Measurements from ENCODE around the gene FKBP3. TPM values are rescaled to one million over a fixed set of nuclear protein-coding genes. Genes with fewer than 3 reads are reported as not detected.
A peak's percentile ranks its signal among the peaks of the same experiment; 100 is the strongest.
"Not testable (repeated sequence)": the region's sequence is repeated elsewhere in the genome, so short reads cannot be mapped to it uniquely, and the experiment has no call there.

The FKBP3 gene
- total RNA-seq, 1 experiment from 2014 or later, result 53.5 TPM

DNA sequence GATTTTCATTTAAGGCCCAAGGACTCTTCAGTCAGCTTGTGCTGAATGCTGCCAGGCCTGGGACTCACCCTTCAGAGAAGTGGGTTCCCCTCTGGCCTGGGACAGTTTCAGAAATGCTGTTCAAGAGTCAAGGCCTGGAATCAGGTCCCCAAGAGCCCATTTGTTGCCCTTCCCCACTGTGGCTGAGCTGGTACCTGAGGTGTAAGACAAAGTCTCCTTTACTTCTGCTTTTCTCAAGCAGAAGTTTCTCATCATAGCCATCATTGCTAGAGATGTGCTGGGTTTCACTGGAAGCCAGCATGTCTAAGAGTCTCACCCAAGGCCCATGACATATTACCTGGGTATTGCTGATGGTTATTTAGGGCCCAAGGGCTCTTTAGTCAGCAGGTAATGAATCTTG is 10.4 kb upstream of the FKBP3 start:
- Histone ChIP-seq H3F3A (ENCODE audit: insufficient read depth, low read depth) (no peaks in the 10 kb centered on the region), H3K4me2 (no peak overlapping the region), H3K9me2 (ENCODE audit: insufficient read depth) (no peaks in the 10 kb centered on the region), H2AFZ (no peak overlapping the region), H3K9me3 (ENCODE audit: insufficient read depth, low read depth) (no peaks in the 10 kb centered on the region), H3K36me3 (ENCODE audit: low read depth) (no peaks in the 10 kb centered on the region), H3K79me2 (ENCODE audit: low read depth) (peaks cover 27% of the 10 kb centered on the region), H3K4me3 (no peak overlapping the region), H3K27ac (no peak overlapping the region), H4K20me1 (ENCODE audit: insufficient read depth) (no peaks in the 10 kb centered on the region), H3K4me1 (replicated peaks; ENCODE audit: insufficient read depth) (no peaks in the 10 kb centered on the region), H3K27me3 (ENCODE audit: insufficient read depth, low read depth) (no peaks in the 10 kb centered on the region)
- TF ChIP-seq, protein P1, sequence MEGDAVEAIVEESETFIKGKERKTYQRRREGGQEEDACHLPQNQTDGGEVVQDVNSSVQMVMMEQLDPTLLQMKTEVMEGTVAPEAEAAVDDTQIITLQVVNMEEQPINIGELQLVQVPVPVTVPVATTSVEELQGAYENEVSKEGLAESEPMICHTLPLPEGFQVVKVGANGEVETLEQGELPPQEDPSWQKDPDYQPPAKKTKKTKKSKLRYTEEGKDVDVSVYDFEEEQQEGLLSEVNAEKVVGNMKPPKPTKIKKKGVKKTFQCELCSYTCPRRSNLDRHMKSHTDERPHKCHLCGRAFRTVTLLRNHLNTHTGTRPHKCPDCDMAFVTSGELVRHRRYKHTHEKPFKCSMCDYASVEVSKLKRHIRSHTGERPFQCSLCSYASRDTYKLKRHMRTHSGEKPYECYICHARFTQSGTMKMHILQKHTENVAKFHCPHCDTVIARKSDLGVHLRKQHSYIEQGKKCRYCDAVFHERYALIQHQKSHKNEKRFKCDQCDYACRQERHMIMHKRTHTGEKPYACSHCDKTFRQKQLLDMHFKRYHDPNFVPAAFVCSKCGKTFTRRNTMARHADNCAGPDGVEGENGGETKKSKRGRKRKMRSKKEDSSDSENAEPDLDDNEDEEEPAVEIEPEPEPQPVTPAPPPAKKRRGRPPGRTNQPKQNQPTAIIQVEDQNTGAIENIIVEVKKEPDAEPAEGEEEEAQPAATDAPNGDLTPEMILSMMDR (conservative IDR thresholded peaks at IDR 0.05), result no peak
- no peak for TF ChIP-seq EZH2 (IDR thresholded peaks at IDR 0.05; ENCODE audit: low read depth)
- no peak for DNase-seq
- intact Hi-C loops (cut with micrococcal nuclease; ENCODE audit: unreplicated experiment), result no loop called here
- CTCF ChIA-PET, result no interaction called here
- POLR2A ChIA-PET (ENCODE audit: unreplicated experiment), result no interaction called here
- no TSS peak for BruUV-seq (replicated peaks)

DNA sequence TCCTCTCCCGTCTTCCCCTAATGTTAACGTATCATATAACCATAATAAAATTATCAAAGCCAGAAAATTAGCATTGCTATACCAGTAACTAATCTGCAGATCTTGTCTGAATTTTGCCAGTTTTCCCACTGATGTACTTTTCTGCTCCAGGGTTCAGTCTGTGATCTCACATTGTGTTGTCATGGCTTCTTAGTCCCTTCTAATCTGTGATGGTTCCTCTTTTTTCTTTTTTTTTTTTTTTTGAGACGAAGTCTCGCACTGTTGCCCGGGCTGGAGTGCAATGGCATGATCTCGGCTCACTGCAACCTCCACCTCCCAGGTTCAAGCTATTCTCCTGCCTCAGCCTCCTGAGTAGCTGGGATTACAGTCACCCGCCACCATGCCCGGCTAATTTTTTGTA is 7.8 kb upstream of the FKBP3 start:
- peaks cover 17% of the 10 kb centered on the region for H3K4me1 ChIP-seq (replicated peaks; ENCODE audit: insufficient read depth)
- H3K27ac ChIP-seq; intact Hi-C loops (cut with micrococcal nuclease; ENCODE audit: unreplicated experiment); H3F3A ChIP-seq (ENCODE audit: insufficient read depth, low read depth); H3K4me3 ChIP-seq; H3K36me3 ChIP-seq (ENCODE audit: low read depth); H2AFZ ChIP-seq; BruUV-seq (replicated peaks); POLR2A ChIA-PET (ENCODE audit: unreplicated experiment); H4K20me1 ChIP-seq (ENCODE audit: insufficient read depth); H3K27me3 ChIP-seq (ENCODE audit: insufficient read depth, low read depth); DNase-seq; CTCF ChIA-PET; H3K9me2 ChIP-seq (ENCODE audit: insufficient read depth); H3K4me2 ChIP-seq; H3K9me3 ChIP-seq (ENCODE audit: insufficient read depth, low read depth): not testable (repeated sequence)
- H3K79me2 ChIP-seq (ENCODE audit: low read depth), result peaks cover 40% of the 10 kb centered on the region

DNA sequence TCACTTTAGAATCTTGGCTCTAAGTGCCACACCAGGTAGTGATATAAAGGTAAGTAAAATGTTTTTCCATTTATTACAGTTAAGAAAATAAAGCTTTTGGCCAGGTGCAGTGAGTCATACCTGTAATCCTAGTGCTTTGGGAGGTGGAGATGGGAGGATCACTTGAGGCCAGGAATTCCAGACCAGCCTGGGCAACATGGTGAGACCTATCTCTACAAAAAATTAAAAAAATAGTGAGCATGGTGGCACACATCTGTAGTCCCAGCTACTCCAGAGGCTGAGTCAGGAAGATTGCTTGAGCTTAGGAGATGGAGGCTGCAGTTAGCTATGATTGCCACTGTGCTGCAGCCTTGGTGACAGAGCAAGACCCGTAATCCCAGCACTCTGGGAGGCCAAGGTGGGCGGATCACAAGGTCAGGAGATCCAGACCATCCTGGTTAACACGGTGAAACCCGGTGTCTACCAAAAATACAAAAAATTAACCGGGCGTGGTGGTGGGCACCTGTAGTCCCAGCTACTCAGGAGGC is 6.4 kb upstream of the FKBP3 start:
- intact Hi-C loops (cut with micrococcal nuclease; ENCODE audit: unreplicated experiment), result no loop called here
- POLR2A ChIA-PET (ENCODE audit: unreplicated experiment), result no interaction called here
- no peaks in the 10 kb centered on the region for H3K36me3 ChIP-seq (ENCODE audit: low read depth)
- H3F3A ChIP-seq (ENCODE audit: insufficient read depth, low read depth), result no peaks in the 10 kb centered on the region
- no peaks in the 10 kb centered on the region for H3K27me3 ChIP-seq (ENCODE audit: insufficient read depth, low read depth)
- CTCF ChIA-PET, result no interaction called here
- 0 out of 2 replicates have a peak, but pooled peaks cover 3% of the 10 kb centered on the region for H4K20me1 ChIP-seq (ENCODE audit: insufficient read depth)
- DNase-seq, result no peak
- no peak overlapping the region for H2AFZ ChIP-seq
- H3K4me2 ChIP-seq, result no peak overlapping the region
- no peak overlapping the region for H3K27ac ChIP-seq
- H3K9me2 ChIP-seq (ENCODE audit: insufficient read depth), result no peaks in the 10 kb centered on the region
- H3K4me3 ChIP-seq, result no peak overlapping the region
- BruUV-seq (replicated peaks), result no TSS peak
- peaks cover 50% of the 10 kb centered on the region for H3K79me2 ChIP-seq (ENCODE audit: low read depth)
- H3K9me3 ChIP-seq (ENCODE audit: insufficient read depth, low read depth), result no peaks in the 10 kb centered on the region
- H3K4me1 ChIP-seq (replicated peaks; ENCODE audit: insufficient read depth), result peaks cover 22% of the 10 kb centered on the region
- TF ChIP-seq EZH2 (IDR thresholded peaks at IDR 0.05; ENCODE audit: low read depth), result no peak
- TF ChIP-seq, protein P1 (conservative IDR thresholded peaks at IDR 0.05), result no peak

DNA sequence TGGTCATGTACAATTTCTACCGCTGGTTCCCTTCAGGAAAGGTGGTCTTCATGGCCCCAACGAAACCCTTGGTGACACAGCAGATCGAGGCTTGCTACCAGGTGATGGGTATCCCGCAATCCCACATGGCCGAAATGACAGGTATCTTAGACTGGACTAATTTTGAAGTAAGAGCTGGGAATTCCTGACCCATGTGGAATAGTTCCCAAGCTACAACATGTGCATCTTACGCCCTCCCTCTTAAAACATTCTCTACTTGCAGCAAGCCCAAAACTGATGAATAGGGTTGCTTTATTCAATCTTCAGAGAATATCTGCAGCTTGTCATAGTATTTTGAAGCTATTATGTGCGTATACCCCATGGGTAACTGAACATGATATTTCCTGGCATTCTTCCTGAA is 2.1 kb upstream of the FKBP3 start:
- ChIA-PET CTCF (no interaction called here), POLR2A (ENCODE audit: unreplicated experiment) (no interaction called here)
- no peaks in the 10 kb centered on the region for H3K9me3 ChIP-seq (ENCODE audit: insufficient read depth, low read depth)
- no TSS peak for BruUV-seq (replicated peaks)
- peaks cover 7% of the 10 kb centered on the region; the same call in 1 of the 2 replicates for H3F3A ChIP-seq (ENCODE audit: insufficient read depth, low read depth)
- H3K27me3 ChIP-seq (ENCODE audit: insufficient read depth, low read depth), result no peaks in the 10 kb centered on the region
- no peak overlapping the region for H3K27ac ChIP-seq
- H3K4me3 ChIP-seq, result peak overlapping the region; percentile 94
- H2AFZ ChIP-seq, result peak overlapping the region; percentile 92
- 0 out of 2 replicates have a peak, but pooled peaks cover 3% of the 10 kb centered on the region for H4K20me1 ChIP-seq (ENCODE audit: insufficient read depth)
- intact Hi-C loops (cut with micrococcal nuclease; ENCODE audit: unreplicated experiment), result no loop called here
- TF ChIP-seq, protein P1 (conservative IDR thresholded peaks at IDR 0.05), result no peak
- no peak for TF ChIP-seq EZH2 (IDR thresholded peaks at IDR 0.05; ENCODE audit: low read depth)
- peaks cover 74% of the 10 kb centered on the region for H3K79me2 ChIP-seq (ENCODE audit: low read depth)
- H3K4me1 ChIP-seq (replicated peaks; ENCODE audit: insufficient read depth), result peaks cover 27% of the 10 kb centered on the region
- H3K4me2 ChIP-seq, result peak overlapping the region; percentile 89
- H3K36me3 ChIP-seq (ENCODE audit: low read depth), result no peaks in the 10 kb centered on the region
- no peak for DNase-seq
- H3K9me2 ChIP-seq (ENCODE audit: insufficient read depth), result no peaks in the 10 kb centered on the region
